ENCODE measurements around the gene VCAN.

The VCAN gene

DNA sequence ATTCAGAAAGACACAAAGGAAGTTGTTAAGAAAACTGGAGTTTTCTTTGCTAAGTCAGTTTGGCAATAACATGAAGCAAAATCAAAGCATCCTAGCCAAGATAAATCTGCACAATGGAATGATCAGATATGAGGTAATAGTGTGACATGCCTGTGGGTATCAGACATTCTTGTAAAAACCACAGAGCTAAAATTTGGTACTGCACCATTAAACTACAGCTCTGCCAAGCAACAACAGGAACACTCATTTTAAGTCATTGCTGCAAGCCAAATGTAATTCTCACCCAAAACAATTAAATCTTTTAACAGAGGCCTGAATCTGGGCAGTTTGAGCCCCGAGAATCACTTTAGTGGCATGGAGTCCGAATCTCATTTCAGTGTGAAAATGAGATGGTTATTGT lies 96.6 kb downstream of the VCAN start:
- no peak for DNase-seq (ENCODE audit: low spot score)

DNA sequence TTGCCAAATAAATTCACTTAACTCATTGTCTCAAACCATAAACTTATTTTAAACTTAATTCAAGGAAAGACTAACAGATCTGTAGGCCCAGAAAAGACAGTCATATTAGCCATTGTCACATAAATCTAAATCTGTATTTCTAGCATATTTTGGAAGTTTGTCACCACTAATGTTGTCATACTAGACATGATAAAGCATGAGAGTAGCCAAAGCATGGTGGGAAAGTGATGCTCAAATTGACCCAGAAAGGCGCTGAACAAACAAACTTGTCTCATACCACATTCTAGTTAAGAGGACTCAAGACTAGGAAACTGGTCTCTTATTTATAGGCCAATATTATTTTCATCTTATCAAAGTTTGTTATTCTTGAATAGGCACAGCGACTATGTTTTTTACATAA lies 99.4 kb downstream of the VCAN start:
- no peak for DNase-seq (ENCODE audit: low spot score)

DNA sequence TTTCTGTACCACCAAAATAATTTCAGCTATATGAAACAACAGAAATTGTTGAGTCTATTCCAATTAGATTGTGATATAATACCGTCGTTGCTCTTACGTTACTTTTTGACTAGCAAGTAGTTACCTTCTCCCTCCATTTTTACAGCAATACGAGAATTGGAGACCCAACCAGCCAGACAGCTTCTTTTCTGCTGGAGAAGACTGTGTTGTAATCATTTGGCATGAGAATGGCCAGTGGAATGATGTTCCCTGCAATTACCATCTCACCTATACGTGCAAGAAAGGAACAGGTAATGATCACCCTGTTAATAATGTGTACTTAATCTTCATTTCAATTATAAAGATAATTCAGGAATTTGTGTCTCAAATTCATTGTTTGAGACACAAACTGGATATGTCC lies 100.7 kb downstream of the VCAN start:
- no peak for DNase-seq (ENCODE audit: low spot score)

DNA sequence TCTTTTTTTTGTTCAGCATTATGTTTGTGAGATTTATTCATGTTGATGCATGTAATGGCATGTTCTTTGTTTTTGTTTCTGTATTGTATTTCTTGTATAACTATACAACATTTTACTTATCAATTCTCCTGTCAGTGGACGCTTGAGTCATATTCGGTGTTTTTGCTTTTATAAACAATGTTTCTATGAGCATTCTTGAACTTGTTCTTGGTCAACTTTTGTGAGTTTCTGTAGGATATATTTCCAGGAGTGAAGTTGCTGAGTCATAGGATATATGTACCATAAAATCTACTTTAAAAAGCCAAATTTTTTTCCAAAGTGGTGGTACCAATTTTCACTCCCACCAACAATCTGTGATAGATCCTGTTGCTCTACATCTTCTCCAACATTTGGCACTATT lies 104.8 kb downstream of the VCAN start:
- DNase-seq (ENCODE audit: low spot score): no peak

DNA sequence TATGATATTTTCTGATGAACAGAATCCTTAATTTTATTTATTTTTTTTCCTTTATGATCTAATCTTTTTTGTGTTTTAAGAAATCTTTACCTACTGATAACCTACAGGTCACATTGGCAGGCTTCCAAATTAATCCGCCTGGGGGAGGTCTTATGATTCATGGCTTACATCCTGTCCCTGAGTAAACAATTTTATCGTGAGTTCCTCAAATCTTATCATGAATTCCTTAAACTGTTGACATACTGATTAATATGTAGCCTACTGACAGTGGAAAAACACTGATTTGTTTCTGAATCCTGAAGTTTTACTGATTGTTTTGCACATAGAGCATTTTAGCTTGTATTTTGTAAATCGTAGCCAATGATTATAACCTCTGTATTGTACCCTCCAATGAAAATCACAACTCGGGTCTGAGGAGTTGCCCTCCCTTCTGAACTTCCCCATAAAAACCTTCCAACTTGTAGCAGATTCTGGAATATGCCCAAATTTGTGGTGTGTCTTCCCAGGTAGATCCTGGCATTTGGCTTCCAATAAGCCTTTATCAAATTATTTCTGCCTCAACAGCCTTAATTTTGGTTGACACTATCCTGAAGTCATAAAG lies 105.6 kb downstream of the VCAN start:
- DNase-seq (ENCODE audit: low spot score): no peak

DNA sequence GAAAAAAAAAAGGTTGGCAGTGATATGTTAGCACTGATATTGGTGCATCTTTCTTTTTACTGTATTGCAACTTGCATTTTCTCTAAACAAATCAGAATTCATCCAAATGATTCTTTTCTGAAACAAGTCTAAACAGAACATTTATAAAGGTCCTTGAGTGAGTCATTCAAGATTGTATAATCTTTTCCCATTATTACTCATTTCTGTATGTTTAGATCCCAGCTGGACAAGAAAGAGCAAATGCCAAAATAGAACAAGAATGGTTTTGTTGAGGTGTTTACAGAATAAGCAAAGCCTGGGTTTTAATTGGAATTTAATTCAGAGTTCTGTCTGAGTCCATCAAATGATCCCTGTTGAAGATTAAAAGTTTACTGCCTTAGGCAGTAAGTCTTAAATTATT lies 112.3 kb downstream of the VCAN start:
- no peak for DNase-seq (ENCODE audit: low spot score)

DNA sequence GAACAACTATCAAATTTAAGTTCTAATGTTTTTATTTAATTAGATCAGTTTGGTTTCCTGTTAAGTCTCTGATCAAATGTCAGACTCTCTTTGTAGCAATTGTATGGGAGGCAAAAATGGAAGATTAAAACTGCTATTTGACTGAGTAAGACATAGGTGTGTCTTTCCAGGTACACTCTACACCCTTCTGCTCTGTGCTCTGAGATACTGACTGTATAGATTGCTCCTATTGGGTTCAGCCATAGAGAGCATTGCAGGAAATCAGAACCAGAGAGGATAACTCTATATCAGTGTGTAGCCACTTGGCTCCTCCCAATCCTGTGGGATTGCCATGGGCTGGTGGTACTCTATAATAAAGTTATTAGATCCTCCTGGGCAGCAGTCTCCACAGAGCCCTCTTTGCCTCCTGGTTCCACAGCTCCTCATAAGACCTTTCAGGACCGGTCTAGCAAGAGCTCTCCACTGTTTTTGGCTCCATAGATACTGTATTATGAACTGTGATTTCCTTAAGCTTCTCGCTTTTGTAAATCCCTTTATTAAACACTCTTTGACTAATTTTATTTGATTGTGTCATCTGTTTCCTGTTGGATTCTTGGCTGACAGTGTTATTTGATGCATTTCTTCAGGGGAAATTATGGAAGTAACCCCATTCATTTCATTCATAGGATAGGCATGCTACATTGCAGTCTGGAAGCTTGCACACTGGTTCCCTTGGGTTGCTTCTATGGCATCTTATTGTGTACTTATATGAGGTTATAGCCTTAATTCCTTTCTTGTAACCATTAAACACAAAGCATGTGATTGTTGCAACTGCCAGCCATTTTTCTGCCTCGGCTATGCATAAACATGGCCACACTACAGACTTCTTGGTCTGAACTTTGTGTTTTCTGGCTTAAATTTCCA lies 115.6 kb downstream of the VCAN start:
- DNase-seq (ENCODE audit: low spot score): no peak

DNA sequence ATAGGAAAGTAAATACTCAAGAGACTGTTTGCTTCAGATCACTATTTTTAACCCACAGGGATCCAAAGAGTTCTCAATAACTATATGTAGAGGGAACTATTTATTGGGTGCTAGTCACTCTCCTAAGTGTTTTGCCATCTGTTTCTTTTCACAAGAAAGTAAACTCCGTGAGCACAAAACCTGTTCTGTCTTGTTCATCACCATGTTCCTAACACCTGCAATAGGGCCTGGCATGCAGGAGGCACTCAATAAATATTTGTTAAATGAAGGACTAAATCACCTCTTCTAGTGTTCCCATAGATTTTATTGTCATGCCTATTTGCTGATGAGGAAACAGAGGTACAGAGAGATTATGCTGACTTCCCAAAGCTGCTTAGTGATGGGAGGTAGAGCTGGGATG lies 118.2 kb downstream of the VCAN start:
- DNase-seq (ENCODE audit: low spot score): no peak

DNA sequence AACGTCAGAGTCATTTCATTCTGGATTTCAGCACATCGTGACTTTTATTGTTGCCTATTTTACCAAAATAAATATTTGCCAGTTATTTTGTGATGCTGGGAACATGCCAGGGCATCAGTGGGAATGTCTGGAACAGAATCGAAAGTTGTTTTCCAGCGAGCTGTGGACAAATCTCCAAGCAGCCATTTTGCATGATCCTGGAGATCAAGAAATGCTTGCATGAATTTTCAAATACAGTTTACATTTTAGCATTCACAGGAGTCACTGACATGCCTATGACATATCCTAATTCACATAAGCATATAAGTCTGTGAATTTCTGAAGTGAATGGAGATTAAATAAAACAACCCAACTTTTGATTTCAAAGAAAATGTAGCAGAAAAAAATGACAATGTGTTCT lies 119.4 kb downstream of the VCAN start:
- no peak for DNase-seq (ENCODE audit: low spot score)

DNA sequence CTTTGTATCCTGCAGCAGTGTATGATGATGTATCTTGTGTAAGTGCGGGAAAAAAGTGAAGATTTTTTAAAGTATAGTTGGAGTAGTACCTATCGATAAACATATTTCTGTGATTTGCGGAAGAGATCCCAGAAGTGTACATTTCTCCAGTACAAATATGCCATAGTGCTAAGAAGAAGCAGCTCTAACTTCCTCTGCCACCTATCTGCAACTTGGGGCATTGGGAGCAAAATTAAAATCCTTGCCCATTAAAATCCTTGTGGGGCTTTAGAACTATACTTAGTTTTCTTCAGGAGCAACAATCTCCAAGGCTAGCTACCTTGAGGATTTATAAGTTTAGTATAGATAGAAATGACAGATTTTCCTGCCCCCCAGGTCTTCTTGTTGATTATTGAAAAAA lies 123.7 kb downstream of the VCAN start:
- DNase-seq (ENCODE audit: low spot score): no peak

DNA sequence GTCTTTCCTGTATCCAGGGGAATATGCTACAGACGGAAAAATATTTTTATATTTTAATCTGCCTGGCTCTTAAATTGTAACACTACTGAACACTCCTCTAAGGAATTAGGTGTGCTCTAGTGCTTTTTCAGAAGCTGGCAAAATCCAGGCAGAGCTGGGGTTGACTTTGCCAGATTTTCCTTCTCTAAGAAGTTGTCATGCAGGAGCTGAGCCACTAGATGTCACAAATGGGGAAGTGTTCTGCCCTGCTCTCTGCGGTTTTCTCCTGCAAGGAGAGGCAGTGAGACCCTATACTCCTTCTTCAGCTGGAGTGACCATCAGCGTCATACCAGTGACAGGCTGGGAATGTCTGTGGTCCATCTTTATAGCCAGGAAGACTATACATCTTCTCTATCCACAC lies 136.6 kb downstream of the VCAN start:
- peak; percentile 53 for DNase-seq (ENCODE audit: low spot score)

DNA sequence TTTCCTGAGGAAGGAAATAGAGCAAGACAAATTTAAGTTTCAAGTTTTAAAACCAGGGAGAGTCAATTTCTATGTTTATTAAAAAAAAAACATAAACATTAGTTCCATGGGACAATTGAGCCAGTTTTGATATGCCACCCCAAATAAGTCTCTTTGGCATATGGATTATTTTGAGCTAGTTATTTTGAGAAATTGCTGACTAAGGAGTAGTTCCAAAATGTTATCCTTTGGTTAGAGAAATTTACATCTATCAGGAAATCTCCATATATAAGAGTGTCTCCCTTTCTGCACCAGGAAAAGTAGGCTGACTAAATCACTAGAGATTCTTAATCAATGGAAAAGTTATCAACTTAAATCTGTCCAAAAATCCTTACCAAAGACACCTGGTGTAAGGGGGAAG lies 143.3 kb downstream of the VCAN start:
- no peak for DNase-seq (ENCODE audit: low spot score)

DNA sequence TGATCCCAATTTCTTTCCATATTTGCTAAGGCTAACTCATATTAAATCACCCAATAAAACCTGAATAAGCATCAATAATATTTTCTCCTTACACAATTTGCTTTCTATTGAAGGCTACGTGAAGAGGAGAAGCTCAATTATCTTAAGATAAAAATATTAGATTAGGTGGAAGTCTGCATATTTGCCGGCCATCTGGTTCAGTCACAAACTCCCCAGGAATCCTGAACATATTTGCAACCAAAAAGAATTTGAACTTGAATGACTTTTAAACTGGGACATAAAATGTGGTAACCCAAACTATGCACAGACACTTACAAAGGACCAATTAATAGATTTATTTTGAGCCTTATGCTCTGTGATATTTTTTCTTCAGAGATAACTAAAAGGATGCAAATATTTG lies 156.8 kb downstream of the VCAN start:
- no peak for DNase-seq (ENCODE audit: low spot score)

All from putamen (tissue), 1 donor.